Stimulated activated CD8-positive, alpha-beta memory T cell treated with anti-CD3 and anti-CD28 coated beads, Interleukin-7, amount 100 ng/mL, for 24 hours (primary cell): ENCODE data around the gene DNM1.
"Not testable (repeated sequence)": the region's sequence is repeated elsewhere in the genome, so short reads cannot be mapped to it uniquely, and the experiment has no call there.

Source experiments
- DNase-seq: peaks from one replicate; pipeline ENCODE4 v3.0.0-alpha.2; 2020; ENCODE audit warnings: low read depth

DNM1 gene

DNA sequence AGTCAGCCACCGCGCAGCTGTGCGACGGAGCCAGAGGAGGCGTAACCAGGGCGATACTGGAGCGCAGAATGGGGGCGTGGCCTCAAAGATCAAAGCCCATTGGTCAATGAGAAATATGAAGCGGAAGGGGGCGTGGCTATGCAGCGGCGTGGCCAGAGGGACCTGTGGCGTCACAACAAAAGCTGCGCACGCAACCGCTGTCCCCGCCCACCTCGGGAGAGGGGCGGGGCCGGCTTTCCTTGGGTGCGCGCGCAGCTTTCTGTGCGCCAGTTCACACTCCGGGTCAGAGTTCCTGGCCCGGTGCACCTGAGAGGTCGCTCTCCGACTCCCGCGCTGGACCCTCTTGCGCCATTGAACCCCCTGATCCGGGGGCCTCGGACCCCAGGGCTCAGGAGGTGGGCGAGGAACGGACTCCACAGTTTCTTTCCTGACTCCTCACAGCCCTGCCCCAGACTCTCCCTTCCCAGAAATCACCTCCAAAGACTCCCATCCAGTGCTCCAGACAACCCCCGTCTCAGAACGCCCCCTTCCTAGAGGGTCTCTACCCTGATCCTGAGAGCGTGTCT is 72.9 kb downstream of the DNM1 start, which contains the start of gene SWI5:
TSS of gene SWI5 (plus strand) at position 269 of the 566 bp plus-strand sequence.
- peak; percentile 100 for DNase-seq

- no peak for DNase-seq
These were observed 73.5 kb downstream of the DNM1 start for GRCh38 chr9:128276574-128277270.

DNA sequence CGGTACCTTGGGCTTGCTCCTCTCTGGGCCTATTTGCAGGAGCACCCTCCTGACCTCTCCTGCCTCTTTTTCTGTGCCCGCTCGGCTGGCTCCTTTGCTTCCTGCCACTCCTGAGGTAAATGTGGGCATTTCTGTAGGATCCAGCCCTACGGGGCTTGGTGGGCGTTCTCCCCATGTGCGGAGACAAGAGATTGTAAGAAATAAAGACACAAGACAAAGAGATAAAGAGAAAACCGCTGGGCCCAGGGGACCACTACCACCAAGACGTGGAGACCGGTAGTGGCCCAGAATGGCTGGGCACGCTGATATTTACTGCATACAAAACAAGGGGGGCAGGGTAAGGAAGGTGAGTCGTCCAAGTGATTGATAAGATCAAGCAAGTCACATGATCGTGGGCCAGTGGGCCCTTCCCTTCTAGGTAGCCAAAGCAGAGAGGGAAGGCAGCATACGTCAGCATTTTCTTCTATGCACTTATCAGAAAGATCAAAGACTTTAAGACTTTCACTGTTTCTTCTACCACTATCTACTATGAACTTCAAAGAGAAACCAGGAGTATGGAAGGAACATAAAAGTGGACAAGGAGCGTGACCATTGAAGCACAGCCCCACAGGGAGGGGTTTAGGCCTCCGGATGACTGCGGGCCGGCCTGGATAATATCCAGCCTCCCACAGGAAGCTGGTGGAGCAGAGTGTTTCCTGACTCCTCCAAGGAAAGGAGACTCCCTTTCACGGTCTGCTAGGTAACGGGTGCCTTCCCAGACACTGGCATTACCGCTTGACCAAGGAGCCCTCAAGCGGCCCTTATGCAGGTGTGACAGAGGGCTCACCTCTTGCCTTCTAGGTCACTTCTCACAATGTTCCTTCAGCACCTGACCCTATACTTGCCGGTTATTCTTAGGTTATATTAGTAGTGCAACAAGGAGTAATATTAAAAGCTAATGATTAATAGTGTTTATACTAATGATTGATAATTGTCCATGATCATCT is 76.2 kb downstream of the DNM1 start:
- DNase-seq = not testable (repeated sequence)

GRCh38 chr9:128280084-128280622 is 77.0 kb downstream of the DNM1 start:
- no peak for DNase-seq

DNA sequence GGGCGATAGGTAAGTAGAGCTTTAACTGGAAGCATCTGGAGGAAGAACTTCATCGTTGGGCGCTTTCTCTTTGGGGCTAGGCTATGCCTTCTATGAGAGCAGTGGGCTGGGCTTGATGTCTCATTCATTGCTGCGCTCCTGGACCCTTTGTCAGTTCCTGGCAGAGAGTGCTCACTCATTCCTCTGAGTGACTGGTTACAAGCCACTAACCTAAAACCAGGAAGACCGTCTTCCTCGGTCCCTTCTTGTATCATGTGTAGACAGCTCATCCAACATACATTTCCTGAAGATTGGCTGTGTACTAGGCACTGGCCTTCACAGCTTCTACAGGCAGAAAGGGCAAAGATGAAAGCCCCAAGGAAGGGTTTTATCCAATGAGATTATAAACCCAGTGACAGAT is 79.3 kb downstream of the DNM1 start:
- no peak for DNase-seq

GRCh38 chr9:128285033-128285784 is 82.0 kb downstream of the DNM1 start:
- DNase-seq = no peak

DNA sequence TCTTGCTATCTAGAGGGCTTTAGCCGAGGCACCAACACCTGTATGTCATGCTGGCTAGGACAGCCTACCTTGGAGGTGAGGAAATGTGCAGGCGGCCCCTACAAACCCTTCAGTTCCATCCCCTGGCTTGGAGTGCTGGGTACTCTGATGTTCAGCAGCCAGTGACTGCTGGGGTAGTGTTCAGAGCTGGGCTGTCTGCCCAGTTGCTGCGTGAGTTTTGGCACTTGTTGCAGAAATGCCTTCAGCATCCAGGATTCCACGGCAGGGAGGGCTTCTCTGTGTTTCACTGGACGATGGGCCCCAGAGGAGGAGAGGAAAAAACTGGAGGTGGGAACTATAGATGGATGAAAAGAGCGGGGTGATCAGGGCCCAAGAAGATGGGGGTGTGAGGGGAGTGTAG is 83.3 kb downstream of the DNM1 start:
- no peak for DNase-seq

DNA sequence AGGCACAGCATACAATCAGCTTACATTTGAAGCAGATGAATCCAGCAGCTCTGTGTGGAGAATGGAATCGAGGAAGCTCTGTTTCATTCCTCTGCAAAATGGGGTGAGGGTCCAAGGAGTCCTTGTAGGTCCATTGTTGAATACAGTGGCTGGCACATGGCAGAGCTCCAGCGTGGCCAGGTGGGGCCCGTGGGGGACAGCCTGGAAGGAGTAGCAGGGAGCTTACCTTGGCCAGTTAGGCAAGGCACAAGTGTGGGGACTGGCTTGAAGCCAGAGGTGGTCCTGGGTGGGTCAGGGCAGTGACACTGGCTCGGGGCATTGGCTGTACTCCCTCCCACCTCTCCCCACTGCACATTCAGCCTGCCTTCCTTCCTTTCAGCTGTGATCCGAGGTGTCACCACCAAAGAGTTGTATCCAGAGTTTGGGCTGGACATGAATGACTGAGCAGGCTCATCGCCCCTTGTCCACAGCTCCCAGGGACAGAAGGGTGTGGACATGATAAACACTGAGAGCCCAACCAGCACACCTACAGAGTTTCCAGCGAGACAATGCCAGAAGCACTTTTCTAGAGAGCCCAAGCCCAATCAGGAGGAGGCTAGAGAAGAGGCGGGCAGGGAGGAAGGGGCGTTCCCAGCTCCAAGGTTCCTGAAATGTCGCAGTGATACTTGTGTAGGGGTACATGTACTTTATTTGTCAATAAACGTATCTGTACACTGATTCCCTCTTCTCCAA is 85.3 kb downstream of the DNM1 start:
- DNase-seq = no peak

GRCh38 chr9:128292009-128292408 is 88.8 kb downstream of the DNM1 start:
- DNase-seq = no peak

DNA sequence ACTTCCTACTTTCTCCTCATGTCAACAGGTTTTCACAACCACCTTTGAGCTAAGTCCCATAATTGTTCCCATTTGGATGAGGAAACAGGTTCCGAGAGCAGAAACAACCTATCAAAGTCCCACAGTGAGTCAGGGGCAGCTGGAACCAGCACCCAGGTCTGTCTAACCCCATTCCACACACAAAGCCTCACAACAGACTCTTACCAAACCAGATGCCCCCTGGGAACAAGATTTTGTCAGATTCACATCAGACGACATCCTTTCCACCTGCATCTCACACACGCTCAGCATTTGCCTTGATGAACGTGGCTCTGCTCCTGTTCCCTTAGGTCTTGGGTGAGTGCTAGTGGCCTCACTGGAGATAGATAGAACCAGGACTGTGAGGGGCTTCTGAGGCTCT is 89.9 kb downstream of the DNM1 start:
- no peak for DNase-seq

- DNase-seq = no peak
These were observed 91.0 kb downstream of the DNM1 start for GRCh38 chr9:128294142-128294541.

GRCh38 chr9:128296340-128297220 is 93.4 kb downstream of the DNM1 start:
- no peak for DNase-seq

- no peak for DNase-seq
These were observed 94.1 kb downstream of the DNM1 start for GRCh38 chr9:128297221-128297773.

DNA sequence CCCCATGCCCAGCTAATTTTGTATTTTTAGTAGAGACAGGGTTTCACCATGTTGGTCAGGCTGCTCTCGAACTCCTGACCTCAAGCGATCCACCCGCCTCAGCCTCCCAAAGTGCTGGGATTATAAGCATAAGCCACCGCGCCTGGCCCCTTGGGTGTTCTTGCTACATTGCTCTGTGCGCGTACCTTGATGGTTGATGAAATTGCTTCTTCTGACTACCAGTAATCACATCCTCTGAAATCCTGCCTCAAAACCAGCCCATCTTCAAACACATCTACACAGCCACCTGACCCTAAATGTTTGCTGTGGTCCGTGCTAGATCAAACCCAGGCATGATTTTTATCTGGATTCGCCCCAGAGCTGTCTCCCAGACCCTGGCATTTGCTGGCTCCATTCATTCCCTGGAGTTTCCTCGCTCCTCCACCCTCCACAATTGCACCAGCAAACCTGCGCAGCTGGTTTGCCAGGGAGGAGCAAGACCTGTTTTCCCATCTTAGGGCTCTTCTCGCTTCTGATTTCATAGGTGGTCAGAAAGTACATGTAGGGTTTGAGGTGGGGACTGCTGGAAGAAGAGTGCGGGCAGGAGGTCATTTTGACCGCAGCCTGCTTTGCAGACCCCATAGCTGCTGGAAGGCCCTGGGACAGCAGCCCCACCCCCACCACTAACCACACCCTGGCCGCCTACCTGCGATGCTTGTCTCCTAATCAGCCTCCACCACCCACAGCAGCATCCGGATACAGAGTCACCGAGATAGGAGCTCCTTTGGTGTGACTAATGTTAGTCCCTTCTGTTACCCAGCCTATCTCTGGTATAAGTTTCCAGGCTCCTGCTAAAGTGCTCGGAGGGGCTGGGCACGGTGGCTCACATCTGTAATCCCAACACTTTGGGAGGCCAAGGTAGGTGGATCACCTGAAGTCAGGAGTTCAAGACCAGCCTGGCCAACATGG is 95.6 kb downstream of the DNM1 start:
- no peak for DNase-seq

- no peak for DNase-seq
These were observed 101.2 kb downstream of the DNM1 start for GRCh38 chr9:128304136-128304970.
